Tibial nerve (tissue), 4 donors: ENCODE measurements around the gene NFIA. TPM values are rescaled to one million over a fixed set of nuclear protein-coding genes. Genes with fewer than 3 reads are reported as not detected.
A peak's percentile ranks its signal among the peaks of the same experiment; 100 is the strongest.

Experiments
- DNase-seq, 2 donors: peaks; one replicate each; pipeline ENCODE4 v3.0.0-alpha.2; 2019; ENCODE audit warnings: low spot score in 2 of 2
- H3K27ac ChIP-seq, 4 donors: fragments of 200-600 bp; sonication (generic) in 3 of 4; one replicate each; pipeline ENCODE4 v1.5.1; 2017 to 2019; ENCODE audit warnings: mild to moderate bottlenecking in 1 of 4
- H3K27me3 ChIP-seq, 2 donors: fragments of 200-600 bp; sonication (generic) in 1 of 2; one replicate each; pipeline versions ENCODE4 v1.5.1 to v1.6.0; 2017 to 2019
- H3K36me3 ChIP-seq, 3 donors: fragments of 200-600 bp; sonication (generic); one replicate each; pipeline ENCODE4 v1.5.1; 2018 to 2019
- H3K4me1 ChIP-seq, 4 donors: fragments of 200-600 bp; sonication (generic) in 3 of 4; one replicate each; pipeline ENCODE4 v1.5.1; 2017 to 2019
- H3K4me3 ChIP-seq, 4 donors: fragments of 200-600 bp; sonication (generic) in 3 of 4; one replicate each; pipeline ENCODE4 v1.5.1; 2017 to 2019; ENCODE audit warnings: mild to moderate bottlenecking in 1 of 4, moderate library complexity in 1 of 4
- H3K9me3 ChIP-seq, 4 donors: fragments of 200-600 bp; sonication (generic) in 3 of 4; one replicate each; pipeline ENCODE4 v1.5.1; 2017 to 2019
- CTCF ChIP-seq, 5 experiments: fragments of 200-600 bp in 3 of 5; fragments of 450-650 bp in 2 of 5; sonication (generic) in 3 of 5; IDR thresholded peaks; one replicate each; pipeline ENCODE4 v1.5.1; 2016 to 2019; ENCODE audit warnings: antibody characterized with exemption in 5 of 5, mild to moderate bottlenecking in 3 of 5, moderate library complexity in 2 of 5
- EP300 ChIP-seq, 2 donors: sonication (generic); formaldehyde crosslinking; IDR thresholded peaks; one replicate each; pipeline ENCODE4 v1.6.1; 2017; ENCODE audit warnings: antibody characterized with exemption in 2 of 2, mild to moderate bottlenecking in 1 of 2
- POLR2A ChIP-seq, 2 donors: fragments of 450-650 bp; IDR thresholded peaks; one replicate each; pipeline ENCODE4 v1.6.1; 2017; ENCODE audit warnings: antibody characterized with exemption in 2 of 2, mild to moderate bottlenecking in 2 of 2, moderate library complexity in 2 of 2
- WGBS, 2 donors: methylation state at CpG; one replicate each; pipeline ENCODE4 v1.1.5; 2018; 5-methylcytosine and 5-hydroxymethylcytosine counted together
- total RNA-seq, 4 donors: library from RNA; depleted of rRNA; stranded (reverse); fragments of >200 nt; gene quantifications; one replicate each; pipeline ENCODE4 v1.1.0, GENCODE V29; 2016

The NFIA gene
- total RNA-seq, 4 donors from 2014 or later: 71.2 to 81.4 (median 75.7) TPM

GRCh38 chr1:61318319-61319125 lies 236.2 kb downstream of the NFIA start:
- peaks cover 0 to 44% (median 2%) of the 10 kb centered on the region in 4 donors for H3K4me1 ChIP-seq
- 44 to 46% methylated on average over 8 of the region's 8 CpGs for WGBS, 2 donors
- H3K4me3 ChIP-seq: peak overlapping the region in 1 of 4 donors; percentile 12
- TF ChIP-seq EP300 (IDR thresholded peaks at IDR 0.05) (peak; percentile 48 to 79), CTCF (IDR thresholded peaks at IDR 0.05) (no peak)
- peak in 1 of 2 donors; percentile 62 for DNase-seq
- H3K27ac ChIP-seq: peak overlapping the region in 3 of 4 donors; percentile 46 to 80 (median 78)
- no peaks in the 10 kb centered on the region for H3K9me3 ChIP-seq
- peaks cover 0 to under 1% (median 0%) of the 10 kb centered on the region in 3 donors for H3K36me3 ChIP-seq
- H3K27me3 ChIP-seq: no peaks in the 10 kb centered on the region

GRCh38 chr1:61320575-61320974 lies 238.2 kb downstream of the NFIA start:
- DNase-seq: no peak
- TF ChIP-seq CTCF (IDR thresholded peaks at IDR 0.05) (no peak), POLR2A (IDR thresholded peaks at IDR 0.05) (no peak), EP300 (IDR thresholded peaks at IDR 0.05) (no peak)
- Histone ChIP-seq H3K4me3 (no peak overlapping the region), H3K4me1 (peaks cover 0 to 49% (median 2%) of the 10 kb centered on the region in 4 donors), H3K36me3 (no peaks in the 10 kb centered on the region), H3K27me3 (no peaks in the 10 kb centered on the region), H3K9me3 (no peaks in the 10 kb centered on the region), H3K27ac (no peak overlapping the region)
- 84 to 86% methylated on average over 2 of the region's 2 CpGs for WGBS, 2 donors

- WGBS, 2 donors: 93% methylated on average over 7 of the region's 7 CpGs
- H3K4me1 ChIP-seq: peaks cover 0 to 40% (median 2%) of the 10 kb centered on the region in 4 donors
- no peak for TF ChIP-seq POLR2A (IDR thresholded peaks at IDR 0.05)
- TF ChIP-seq EP300 (IDR thresholded peaks at IDR 0.05): no peak
- TF ChIP-seq CTCF (IDR thresholded peaks at IDR 0.05): no peak
Measured at GRCh38 chr1:61322008-61322744, 239.8 kb downstream of the NFIA start.

GRCh38 chr1:61322769-61323168 lies 240.4 kb downstream of the NFIA start:
- H3K27me3 ChIP-seq: no peaks in the 10 kb centered on the region
- H3K9me3 ChIP-seq: no peaks in the 10 kb centered on the region
- DNase-seq: no peak
- no peaks in the 10 kb centered on the region for H3K36me3 ChIP-seq
- H3K4me1 ChIP-seq: peaks cover 0 to 36% (median 2%) of the 10 kb centered on the region in 4 donors
- no peak overlapping the region for H3K27ac ChIP-seq
- TF ChIP-seq CTCF (IDR thresholded peaks at IDR 0.05): no peak
- TF ChIP-seq POLR2A (IDR thresholded peaks at IDR 0.05): no peak
- no peak for TF ChIP-seq EP300 (IDR thresholded peaks at IDR 0.05)
- no peak overlapping the region for H3K4me3 ChIP-seq

More at GRCh38 chr1:61322008-61322744, 239.8 kb downstream of the NFIA start:
- H3K36me3 ChIP-seq: no peaks in the 10 kb centered on the region
- no peaks in the 10 kb centered on the region for H3K9me3 ChIP-seq
- H3K27ac ChIP-seq: no peak overlapping the region
- no peak overlapping the region for H3K4me3 ChIP-seq
- no peak for DNase-seq
- no peaks in the 10 kb centered on the region for H3K27me3 ChIP-seq
